ENCODE data around the gene INPP5B. TPM values are rescaled to one million over a fixed set of nuclear protein-coding genes. Genes with fewer than 3 reads are reported as not detected.

Gene INPP5B
- total and polyA plus RNA-seq, 4 donors = 9.2 to 40.8 (median 27.2) TPM

GRCh38 chr1:37872692-37873091, 74.2 kb downstream of the INPP5B start:
- H3K27me3 ChIP-seq (ENCODE audit: control insufficient read depth in 3 of 3, insufficient read depth in 3 of 3, low read length in 2 of 3) = no peaks in the 10 kb centered on the region
- H3K36me3 ChIP-seq (ENCODE audit: control insufficient read depth in 4 of 4, insufficient read depth in 4 of 4, low read length in 4 of 4) = peaks cover 9 to 39% (median 26%) of the 10 kb centered on the region in 4 donors
- H3K4me1 ChIP-seq (ENCODE audit: control insufficient read depth in 5 of 5, insufficient read depth in 5 of 5, low read length in 5 of 5) = no peaks in the 10 kb centered on the region
- no peak overlapping the region for H3K4me3 ChIP-seq
- no peaks in the 10 kb centered on the region for H3K9me3 ChIP-seq (ENCODE audit: control insufficient read depth in 4 of 4, insufficient read depth in 3 of 4, low read length in 3 of 4)
- DNase-seq (no peak), ATAC-seq (ENCODE audit: insufficient read depth, low FRiP score) (no peak)
- H3K9ac ChIP-seq (ENCODE audit: insufficient read depth in 1 of 2, low read length in 2 of 2) = no peak overlapping the region
- no peak for TF ChIP-seq CTCF (IDR thresholded peaks at IDR 0.05; ENCODE audit: control extremely low read depth, extremely low read depth)
- 99 to 100% methylated on average over 1 of the region's 1 CpG for WGBS, 2 donors
- H3K27ac ChIP-seq (ENCODE audit: low read depth in 1 of 2, low read length in 1 of 2) = no peak overlapping the region

GRCh38 chr1:37868466-37868865, 78.4 kb downstream of the INPP5B start:
- Histone ChIP-seq H3K36me3 (ENCODE audit: control insufficient read depth in 4 of 4, insufficient read depth in 4 of 4, low read length in 4 of 4) (peaks cover 14 to 44% (median 30%) of the 10 kb centered on the region in 4 donors), H3K9me3 (ENCODE audit: control insufficient read depth in 4 of 4, insufficient read depth in 3 of 4, low read length in 3 of 4) (no peaks in the 10 kb centered on the region), H3K9ac (ENCODE audit: insufficient read depth in 1 of 2, low read length in 2 of 2) (no peak overlapping the region), H3K27me3 (ENCODE audit: control insufficient read depth in 3 of 3, insufficient read depth in 3 of 3, low read length in 2 of 3) (no peaks in the 10 kb centered on the region), H3K4me3 (no peak overlapping the region), H3K4me1 (ENCODE audit: control insufficient read depth in 5 of 5, insufficient read depth in 5 of 5, low read length in 5 of 5) (no peaks in the 10 kb centered on the region), H3K27ac (ENCODE audit: low read depth in 1 of 2, low read length in 1 of 2) (no peak overlapping the region)
- DNase-seq = no peak
- no peak for TF ChIP-seq CTCF (IDR thresholded peaks at IDR 0.05; ENCODE audit: control extremely low read depth, extremely low read depth)
- WGBS, 2 donors = 85 to 94% methylated on average over 2 of the region's 2 CpGs
- no peak for ATAC-seq (ENCODE audit: insufficient read depth, low FRiP score)

GRCh38 chr1:37867784-37868183, 79.1 kb downstream of the INPP5B start:
- ATAC-seq (ENCODE audit: insufficient read depth, low FRiP score) = no peak
- no peak overlapping the region for H3K4me3 ChIP-seq
- H3K36me3 ChIP-seq (ENCODE audit: control insufficient read depth in 4 of 4, insufficient read depth in 4 of 4, low read length in 4 of 4) = peaks cover 12 to 42% (median 26%) of the 10 kb centered on the region in 4 donors
- H3K27ac ChIP-seq (ENCODE audit: low read depth in 1 of 2, low read length in 1 of 2) = no peak overlapping the region
- DNase-seq = no peak
- H3K27me3 ChIP-seq (ENCODE audit: control insufficient read depth in 3 of 3, insufficient read depth in 3 of 3, low read length in 2 of 3) = no peaks in the 10 kb centered on the region
- no peak overlapping the region for H3K9ac ChIP-seq (ENCODE audit: insufficient read depth in 1 of 2, low read length in 2 of 2)
- TF ChIP-seq CTCF (IDR thresholded peaks at IDR 0.05; ENCODE audit: control extremely low read depth, extremely low read depth) = no peak
- WGBS, 2 donors = 94 to 98% methylated on average over 6 of the region's 6 CpGs
- no peaks in the 10 kb centered on the region for H3K9me3 ChIP-seq (ENCODE audit: control insufficient read depth in 4 of 4, insufficient read depth in 3 of 4, low read length in 3 of 4)
- H3K4me1 ChIP-seq (ENCODE audit: control insufficient read depth in 5 of 5, insufficient read depth in 5 of 5, low read length in 5 of 5) = no peaks in the 10 kb centered on the region

- H3K9ac ChIP-seq (ENCODE audit: insufficient read depth in 1 of 2, low read length in 2 of 2) = no peak overlapping the region
- peaks cover 12 to 37% (median 27%) of the 10 kb centered on the region in 4 donors for H3K36me3 ChIP-seq (ENCODE audit: control insufficient read depth in 4 of 4, insufficient read depth in 4 of 4, low read length in 4 of 4)
- H3K4me1 ChIP-seq (ENCODE audit: control insufficient read depth in 5 of 5, insufficient read depth in 5 of 5, low read length in 5 of 5) = no peaks in the 10 kb centered on the region
Observed at GRCh38 chr1:37866491-37866890, 80.4 kb downstream of the INPP5B start.

More at GRCh38 chr1:37866491-37866890, 80.4 kb downstream of the INPP5B start:
- H3K9me3 ChIP-seq (ENCODE audit: control insufficient read depth in 4 of 4, insufficient read depth in 3 of 4, low read length in 3 of 4) = no peaks in the 10 kb centered on the region
- no peak for DNase-seq
- 93 to 100% methylated on average over 1 of the region's 1 CpG for WGBS, 2 donors
- H3K4me3 ChIP-seq = no peak overlapping the region
- H3K27me3 ChIP-seq (ENCODE audit: control insufficient read depth in 3 of 3, insufficient read depth in 3 of 3, low read length in 2 of 3) = no peaks in the 10 kb centered on the region
- H3K27ac ChIP-seq (ENCODE audit: low read depth in 1 of 2, low read length in 1 of 2) = no peak overlapping the region
- no peak for TF ChIP-seq CTCF (IDR thresholded peaks at IDR 0.05; ENCODE audit: control extremely low read depth, extremely low read depth)
- no peak for ATAC-seq (ENCODE audit: insufficient read depth, low FRiP score)

All from lung (tissue), 12 donors.